NCI-H446 treated with DMSO at 0.1 percent for 48 hours (cell line): ENCODE data around the gene GTF3C1.

Experiments used
- DNase-seq: peaks from one replicate; lab custom pipeline; 2025; lab: John Stamatoyannopoulos, UW

Gene GTF3C1

DNA sequence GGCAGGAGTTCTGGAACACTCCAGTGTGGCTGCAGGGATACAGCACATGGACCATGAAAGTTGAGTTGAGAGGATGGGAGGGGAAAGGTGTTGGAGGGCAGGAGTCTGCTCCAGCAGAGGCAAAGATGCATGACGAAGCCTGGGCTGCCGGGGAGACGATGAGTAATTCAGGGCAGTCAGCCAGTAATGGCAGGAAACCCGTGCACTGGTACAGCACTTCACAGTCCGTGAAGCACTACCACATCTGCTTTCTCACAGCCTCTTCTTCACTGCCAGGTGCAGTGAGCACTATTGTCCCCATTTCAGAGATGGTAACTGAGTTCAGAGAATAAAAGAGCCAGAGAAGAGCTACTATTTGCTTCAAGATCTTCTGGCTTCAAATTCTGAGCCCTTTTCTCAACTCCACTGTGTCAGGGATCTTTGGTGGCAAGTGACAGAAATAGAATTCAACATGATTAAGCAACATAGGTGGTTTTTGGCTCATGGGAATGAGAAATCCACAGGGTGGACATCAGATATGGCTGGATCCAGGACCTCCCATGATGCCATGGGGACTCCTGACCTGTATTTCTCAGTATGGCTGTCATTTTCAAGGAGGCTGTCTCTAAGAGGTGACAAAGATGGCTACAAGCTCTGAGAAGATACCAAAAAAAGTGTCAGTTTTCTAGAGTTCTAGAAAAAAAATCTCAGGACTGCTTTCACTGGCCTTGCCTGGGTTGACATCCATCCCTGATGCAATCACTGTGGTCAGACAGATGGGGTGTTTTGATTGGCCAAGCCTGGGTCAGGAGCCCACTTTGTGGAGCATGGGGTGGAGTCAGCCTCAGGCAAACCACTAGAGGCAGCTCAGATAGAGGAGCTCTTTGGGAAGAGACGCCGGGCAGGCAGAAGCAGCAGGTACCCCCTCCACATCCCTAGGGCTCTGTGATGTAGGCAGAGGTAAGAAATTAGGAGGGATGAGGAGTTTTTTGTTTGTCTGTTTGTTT is 123.0 kb downstream of the GTF3C1 start:
- peak; percentile 44 for DNase-seq

GRCh38 chr16:27425961-27426360 is 123.8 kb downstream of the GTF3C1 start:
- DNase-seq = no peak

- no peak for DNase-seq
Measured at GRCh38 chr16:27424772-27425498, 124.8 kb downstream of the GTF3C1 start.

DNA sequence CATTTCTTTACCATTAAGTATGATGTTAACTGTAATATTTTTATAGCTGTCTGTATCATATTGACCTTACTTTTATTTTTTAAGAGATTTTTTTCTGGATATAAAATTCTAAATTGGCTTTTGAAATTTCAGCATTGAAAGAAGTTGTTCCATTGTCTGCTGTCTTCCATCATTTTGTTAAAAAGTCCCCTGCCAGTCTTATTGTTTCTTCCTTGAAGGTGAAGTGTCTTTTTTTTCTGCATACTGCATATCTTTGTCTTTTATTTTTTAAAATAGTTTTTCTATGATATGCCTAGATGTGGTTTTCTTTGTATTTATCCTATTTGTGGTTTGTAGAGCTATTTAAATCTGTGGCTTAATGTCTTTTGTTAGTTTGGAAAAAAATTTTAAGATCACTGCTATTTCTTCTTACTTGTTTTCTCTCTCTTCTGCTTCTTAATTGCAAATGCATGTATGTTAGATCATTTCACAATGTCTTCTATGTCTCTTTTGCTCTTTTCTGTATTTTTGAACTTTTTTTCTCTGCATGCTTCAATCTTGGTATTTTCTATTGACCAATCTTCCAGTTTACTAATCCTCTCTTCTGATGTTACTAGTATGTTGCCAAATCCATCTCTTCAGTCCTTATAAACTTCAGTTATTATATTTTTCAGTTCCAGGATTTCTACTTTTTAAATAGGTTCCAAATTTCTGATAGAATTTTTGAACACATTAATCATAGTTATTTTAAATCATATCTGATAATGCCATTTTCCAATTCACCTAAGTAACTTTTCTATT is 127.6 kb downstream of the GTF3C1 start:
- no peak for DNase-seq

DNA sequence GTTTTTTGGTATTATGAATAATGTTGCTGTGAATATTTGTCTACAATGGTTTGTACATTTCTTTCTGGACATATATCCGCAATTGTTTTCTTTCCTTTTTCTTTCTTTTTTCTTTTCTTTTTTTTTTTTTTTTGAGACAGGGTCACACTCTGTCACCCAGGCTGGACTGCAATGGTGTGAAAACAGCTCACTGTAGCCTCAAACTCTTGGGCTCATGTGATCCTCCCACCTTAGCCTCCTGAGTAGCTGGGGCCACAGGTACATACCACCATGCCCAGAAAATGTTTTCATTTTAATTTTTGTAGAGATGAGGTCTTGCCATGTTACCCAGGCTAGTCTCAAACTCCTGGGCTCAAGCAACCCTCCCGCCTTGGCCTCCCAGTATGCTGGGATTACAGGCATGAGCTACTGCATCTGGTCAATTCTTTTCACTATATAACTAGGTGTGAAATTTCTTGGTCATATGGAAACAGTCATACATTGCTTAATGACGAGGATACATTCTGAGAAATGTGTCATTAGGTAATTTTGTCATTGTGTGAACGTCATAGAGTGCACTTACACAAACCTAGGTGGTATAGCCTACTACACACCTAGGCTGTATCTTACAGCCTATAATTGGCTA is 132.6 kb downstream of the GTF3C1 start:
- no peak for DNase-seq

GRCh38 chr16:27414788-27415431 is 134.8 kb downstream of the GTF3C1 start:
- no peak for DNase-seq

GRCh38 chr16:27413956-27414355 is 135.8 kb downstream of the GTF3C1 start:
- no peak for DNase-seq

GRCh38 chr16:27410761-27411160 is 139.0 kb downstream of the GTF3C1 start:
- DNase-seq = no peak
